ENCODE measurements around the gene LCP2.
A peak's percentile ranks its signal among the peaks of the same experiment; 100 is the strongest.

LCP2 gene

DNA sequence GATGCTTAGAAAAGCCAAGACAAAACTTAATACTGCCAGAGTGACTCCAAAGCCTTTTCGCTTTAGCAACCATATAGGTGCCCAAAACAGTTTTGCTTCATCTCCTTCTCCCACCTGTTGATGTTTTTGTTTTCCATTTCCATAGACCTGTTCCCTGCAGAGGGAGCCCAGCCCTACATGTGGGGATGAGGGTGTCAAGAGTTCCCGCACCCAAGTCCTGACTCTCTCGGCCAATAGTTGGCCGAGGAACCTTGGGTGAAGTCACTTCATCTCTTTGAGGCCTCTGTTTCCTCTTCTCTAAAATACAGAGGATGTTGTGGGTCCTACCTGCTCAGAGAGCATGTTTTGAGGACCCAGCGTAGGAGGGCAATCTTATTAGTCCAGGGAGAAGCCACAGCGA, 38.5 kb upstream of the LCP2 start:
- TF ChIP-seq, protein P1, sequence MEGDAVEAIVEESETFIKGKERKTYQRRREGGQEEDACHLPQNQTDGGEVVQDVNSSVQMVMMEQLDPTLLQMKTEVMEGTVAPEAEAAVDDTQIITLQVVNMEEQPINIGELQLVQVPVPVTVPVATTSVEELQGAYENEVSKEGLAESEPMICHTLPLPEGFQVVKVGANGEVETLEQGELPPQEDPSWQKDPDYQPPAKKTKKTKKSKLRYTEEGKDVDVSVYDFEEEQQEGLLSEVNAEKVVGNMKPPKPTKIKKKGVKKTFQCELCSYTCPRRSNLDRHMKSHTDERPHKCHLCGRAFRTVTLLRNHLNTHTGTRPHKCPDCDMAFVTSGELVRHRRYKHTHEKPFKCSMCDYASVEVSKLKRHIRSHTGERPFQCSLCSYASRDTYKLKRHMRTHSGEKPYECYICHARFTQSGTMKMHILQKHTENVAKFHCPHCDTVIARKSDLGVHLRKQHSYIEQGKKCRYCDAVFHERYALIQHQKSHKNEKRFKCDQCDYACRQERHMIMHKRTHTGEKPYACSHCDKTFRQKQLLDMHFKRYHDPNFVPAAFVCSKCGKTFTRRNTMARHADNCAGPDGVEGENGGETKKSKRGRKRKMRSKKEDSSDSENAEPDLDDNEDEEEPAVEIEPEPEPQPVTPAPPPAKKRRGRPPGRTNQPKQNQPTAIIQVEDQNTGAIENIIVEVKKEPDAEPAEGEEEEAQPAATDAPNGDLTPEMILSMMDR (IDR thresholded peaks at IDR 0.05), result no peak
- intact Hi-C loops (cut with DNase I; ENCODE audit: low total_unique reads), result no loop called here
- Histone ChIP-seq H3K4me1 (peaks cover 0 to 8% (median 6%) of the 10 kb centered on the region in 4 donors), H3K36me3 (no peaks in the 10 kb centered on the region), H3K27ac (no peak overlapping the region), H3K9me3 (no peaks in the 10 kb centered on the region), H3K27me3 (no peaks in the 10 kb centered on the region), H3K4me3 (no peak overlapping the region)
- no peak for DNase-seq

DNA sequence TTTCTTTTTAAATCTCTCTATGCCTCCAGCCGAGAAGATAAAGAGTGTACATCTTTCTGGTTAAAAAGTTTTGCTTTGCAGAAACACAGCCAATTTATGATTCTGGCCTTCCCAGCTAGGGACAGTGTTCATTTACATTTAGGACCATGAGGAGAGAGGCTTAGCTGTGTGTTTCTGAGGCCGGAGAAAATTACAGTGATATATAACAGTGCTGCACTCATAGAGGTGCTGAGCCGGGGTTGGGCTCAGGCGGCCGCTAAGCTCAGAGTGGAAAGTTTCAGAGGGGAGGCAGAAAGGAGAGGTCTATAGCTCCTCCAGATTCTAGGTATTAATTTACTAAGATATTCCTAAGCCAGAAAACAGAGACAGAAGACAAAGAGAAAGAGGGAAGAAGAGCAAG, 37.0 kb upstream of the LCP2 start:
- TF ChIP-seq, protein P1 (IDR thresholded peaks at IDR 0.05), result no peak
- no peak for DNase-seq
- H3K27ac ChIP-seq, result no peak overlapping the region
- H3K4me1 ChIP-seq, result peaks cover 0 to 14% (median 8%) of the 10 kb centered on the region in 4 donors
- H3K9me3 ChIP-seq, result no peaks in the 10 kb centered on the region
- intact Hi-C loops (cut with DNase I; ENCODE audit: low total_unique reads), result no loop called here
- H3K36me3 ChIP-seq, result no peaks in the 10 kb centered on the region
- no peak overlapping the region for H3K4me3 ChIP-seq
- no peaks in the 10 kb centered on the region for H3K27me3 ChIP-seq

DNA sequence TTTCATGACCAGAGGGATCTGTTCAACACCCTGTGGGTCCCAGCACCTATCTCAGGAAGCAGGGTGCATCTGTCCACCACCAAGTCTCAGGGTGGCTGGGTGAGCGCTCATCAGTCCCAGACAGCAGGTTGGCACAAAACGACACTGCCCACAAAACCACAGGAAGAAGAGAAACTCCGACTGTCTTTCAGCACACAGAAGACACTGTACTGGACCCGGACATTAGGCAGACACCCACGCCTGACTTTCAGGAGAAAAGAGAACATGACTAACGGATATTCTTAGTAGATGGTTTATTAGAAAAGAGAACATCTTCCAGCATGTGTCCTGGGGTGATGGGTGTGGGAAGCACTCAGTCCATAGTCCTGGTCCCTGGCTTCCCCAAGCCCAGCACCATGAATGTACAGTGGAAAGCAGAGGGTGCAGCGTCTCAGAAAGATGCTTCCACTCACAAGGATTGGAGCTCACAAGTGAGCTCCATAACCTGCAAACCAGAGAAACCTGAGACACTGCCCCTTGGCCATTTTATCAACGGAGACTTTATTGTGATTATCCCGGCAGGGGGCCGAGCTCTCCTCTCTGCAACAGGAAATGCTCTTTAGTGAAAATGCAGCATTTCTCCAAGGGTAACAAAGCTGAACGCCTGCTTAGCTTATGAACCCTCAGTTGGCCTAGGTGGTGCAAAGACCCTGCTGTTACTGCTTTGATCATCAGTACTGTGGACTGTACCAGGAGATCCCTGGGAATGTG, 35.8 kb upstream of the LCP2 start:
- Histone ChIP-seq H3K27me3 (no peaks in the 10 kb centered on the region), H3K4me1 (peaks cover 0 to 14% (median 8%) of the 10 kb centered on the region in 4 donors), H3K36me3 (no peaks in the 10 kb centered on the region), H3K27ac (peak overlapping the region in 1 of 2 donors; percentile 6), H3K9me3 (no peaks in the 10 kb centered on the region), H3K4me3 (no peak overlapping the region)
- TF ChIP-seq, protein P1 (IDR thresholded peaks at IDR 0.05), result no peak
- no peak for DNase-seq
- intact Hi-C loops (cut with DNase I; ENCODE audit: low total_unique reads), result no loop called here

DNA sequence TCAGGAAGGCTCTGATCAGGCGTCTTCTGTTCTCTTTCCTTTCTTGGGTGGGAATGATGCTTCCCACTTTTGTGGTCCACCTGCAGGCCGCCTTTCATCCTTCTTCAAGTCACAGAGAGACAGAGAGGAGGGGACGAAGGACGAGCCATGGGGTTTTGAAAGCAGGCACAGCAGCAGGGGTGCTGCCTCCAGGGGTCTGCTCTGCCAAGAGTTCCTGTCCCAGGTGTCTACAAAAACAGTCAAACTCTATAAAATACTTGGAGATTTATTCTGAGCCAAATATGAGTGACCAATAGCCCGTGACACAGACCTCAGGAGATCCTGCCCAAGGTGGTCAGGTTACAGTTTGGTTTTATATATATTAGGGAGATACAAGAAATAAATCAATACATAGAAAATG, 34.5 kb upstream of the LCP2 start:
- Histone ChIP-seq H3K4me3 (no peak overlapping the region), H3K9me3 (no peaks in the 10 kb centered on the region), H3K4me1 (peaks cover 0 to 14% (median 8%) of the 10 kb centered on the region in 4 donors), H3K27ac (peak overlapping the region; percentile 35 to 68), H3K36me3 (no peaks in the 10 kb centered on the region), H3K27me3 (no peaks in the 10 kb centered on the region)
- no peak for DNase-seq
- intact Hi-C loops (cut with DNase I; ENCODE audit: low total_unique reads), result no loop called here
- TF ChIP-seq, protein P1 (IDR thresholded peaks at IDR 0.05), result no peak

DNA sequence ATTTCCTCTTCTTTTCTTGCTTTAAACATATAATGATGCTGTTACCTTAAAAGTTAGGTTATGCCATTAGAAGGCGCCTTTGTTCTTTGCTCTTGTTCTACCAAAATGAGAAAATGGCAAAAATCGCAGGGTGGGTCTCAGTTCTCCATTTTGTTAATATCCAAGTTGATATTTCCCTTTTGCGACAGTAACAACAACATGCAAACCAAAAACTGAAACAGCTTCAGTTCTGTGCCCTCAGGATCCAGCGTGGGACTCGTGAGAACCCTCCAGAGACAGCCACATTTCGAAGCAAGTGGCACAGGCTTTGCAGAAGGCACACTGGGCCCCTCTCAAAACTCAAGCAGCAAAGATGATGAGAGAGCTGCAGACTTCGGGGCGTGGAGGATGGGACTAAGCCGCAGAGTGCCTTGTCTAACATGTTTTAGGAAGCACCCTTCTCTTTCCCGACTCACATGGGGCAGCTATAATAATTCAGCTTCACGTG, 33.0 kb upstream of the LCP2 start:
- intact Hi-C loops (cut with DNase I; ENCODE audit: low total_unique reads), result no loop called here
- DNase-seq, result no peak
- TF ChIP-seq, protein P1 (IDR thresholded peaks at IDR 0.05), result no peak
- Histone ChIP-seq H3K4me1 (peaks cover 0 to 14% (median 8%) of the 10 kb centered on the region in 4 donors), H3K9me3 (no peaks in the 10 kb centered on the region), H3K27ac (peak overlapping the region; percentile 44 to 68), H3K4me3 (no peak overlapping the region), H3K36me3 (no peaks in the 10 kb centered on the region), H3K27me3 (no peaks in the 10 kb centered on the region)
